ENCODE data around the gene NRL. TPM values are rescaled to one million over a fixed set of nuclear protein-coding genes. Genes with fewer than 3 reads are reported as not detected.

Gene NRL
- total RNA-seq, 1 donor from 2014 or later = 0.96 TPM

DNA sequence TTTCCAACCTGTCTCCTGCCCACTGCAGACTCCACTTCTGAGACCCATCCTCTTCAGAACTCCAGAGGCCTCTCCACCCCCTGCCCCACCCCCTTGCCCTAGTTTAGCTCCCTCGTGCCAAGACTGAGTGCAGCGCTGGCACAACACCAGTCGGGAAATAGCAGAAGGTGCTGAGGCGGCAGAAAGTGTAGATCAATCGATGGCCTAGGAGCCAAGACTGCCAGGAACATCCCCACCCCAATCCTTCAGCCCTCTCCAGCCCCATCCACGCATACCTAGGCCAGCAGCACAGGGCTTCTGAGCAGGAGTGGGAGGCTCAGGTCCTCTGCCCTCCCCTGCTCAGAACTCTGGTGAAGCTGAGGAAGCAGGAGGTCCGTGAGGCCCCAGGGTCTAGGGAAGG is 42.3 kb downstream of the NRL start:
- H3K4me1 Mint-ChIP-seq = peaks cover 20% of the 10 kb centered on the region
- H3K4me3 Mint-ChIP-seq = no peak overlapping the region
- no peak overlapping the region for H3K27ac Mint-ChIP-seq
- DNase-seq = no peak
- H3K9me3 Mint-ChIP-seq = no peaks in the 10 kb centered on the region
- no peaks in the 10 kb centered on the region for H3K36me3 Mint-ChIP-seq (ENCODE audit: low read depth)
- intact Hi-C loops (cut with micrococcal nuclease) = no loop called here
- peaks cover 5% of the 10 kb centered on the region for H3K27me3 Mint-ChIP-seq

GRCh38 chr14:24071836-24072430 is 42.8 kb downstream of the NRL start:
- no peak for DNase-seq
- Mint-ChIP-seq H3K4me1 (peaks cover 20% of the 10 kb centered on the region), H3K27me3 (peaks cover 6% of the 10 kb centered on the region), H3K4me3 (no peak overlapping the region), H3K36me3 (ENCODE audit: low read depth) (no peaks in the 10 kb centered on the region), H3K27ac (no peak overlapping the region), H3K9me3 (no peaks in the 10 kb centered on the region)
- intact Hi-C loops (cut with micrococcal nuclease) = loop anchor here (1.0 kb wide), 1 partner anchor 19 kb away; no protein-coding TSS in a partner anchor

DNA sequence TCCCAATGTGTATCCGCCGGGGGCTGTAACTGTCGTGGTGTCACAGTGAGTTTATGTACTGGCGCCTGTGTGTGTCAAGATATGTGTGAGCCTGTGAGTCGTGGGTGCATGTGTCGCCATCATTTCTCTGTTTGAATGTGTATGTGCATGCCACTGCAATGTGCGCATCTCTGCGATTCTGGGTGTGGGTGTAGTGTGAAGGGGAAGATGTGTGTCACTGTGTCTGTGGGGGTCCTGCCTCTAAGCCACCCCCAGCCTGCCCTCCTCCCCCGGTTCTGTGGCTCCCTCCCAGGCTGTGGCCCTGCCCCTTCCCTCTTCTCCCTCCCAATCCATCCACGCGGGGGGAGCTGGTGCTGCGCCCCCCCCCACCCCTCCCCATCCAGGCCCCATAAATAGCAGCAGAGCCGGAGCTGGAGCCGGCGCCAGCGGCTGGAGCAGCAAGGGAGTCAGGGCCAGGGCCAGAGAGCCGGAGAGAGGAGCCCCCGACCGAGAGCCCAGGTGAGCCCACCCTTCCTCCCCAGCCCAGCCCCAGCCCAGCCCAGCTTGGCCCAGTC is 43.5 kb downstream of the NRL start, which contains the start of gene CPNE6:
Gene CPNE6, plus strand, starts transcription at position 419 of the 554 bp plus-strand sequence. CDS start 1,375 bp downstream, outside the sequence.
- intact Hi-C loops (cut with micrococcal nuclease) = loop anchor here (1.0 kb wide), 1 partner anchor 18 kb away; no protein-coding TSS in a partner anchor
- Mint-ChIP-seq H3K4me1 (peaks cover 20% of the 10 kb centered on the region), H3K27ac (peak within 1 kb of the TSS; percentile 34), H3K36me3 (ENCODE audit: low read depth) (no peaks in the 10 kb centered on the region), H3K27me3 (peaks cover 8% of the 10 kb centered on the region), H3K9me3 (no peaks in the 10 kb centered on the region), H3K4me3 (no peak within 1 kb of the TSS)
- DNase-seq = no peak

DNA sequence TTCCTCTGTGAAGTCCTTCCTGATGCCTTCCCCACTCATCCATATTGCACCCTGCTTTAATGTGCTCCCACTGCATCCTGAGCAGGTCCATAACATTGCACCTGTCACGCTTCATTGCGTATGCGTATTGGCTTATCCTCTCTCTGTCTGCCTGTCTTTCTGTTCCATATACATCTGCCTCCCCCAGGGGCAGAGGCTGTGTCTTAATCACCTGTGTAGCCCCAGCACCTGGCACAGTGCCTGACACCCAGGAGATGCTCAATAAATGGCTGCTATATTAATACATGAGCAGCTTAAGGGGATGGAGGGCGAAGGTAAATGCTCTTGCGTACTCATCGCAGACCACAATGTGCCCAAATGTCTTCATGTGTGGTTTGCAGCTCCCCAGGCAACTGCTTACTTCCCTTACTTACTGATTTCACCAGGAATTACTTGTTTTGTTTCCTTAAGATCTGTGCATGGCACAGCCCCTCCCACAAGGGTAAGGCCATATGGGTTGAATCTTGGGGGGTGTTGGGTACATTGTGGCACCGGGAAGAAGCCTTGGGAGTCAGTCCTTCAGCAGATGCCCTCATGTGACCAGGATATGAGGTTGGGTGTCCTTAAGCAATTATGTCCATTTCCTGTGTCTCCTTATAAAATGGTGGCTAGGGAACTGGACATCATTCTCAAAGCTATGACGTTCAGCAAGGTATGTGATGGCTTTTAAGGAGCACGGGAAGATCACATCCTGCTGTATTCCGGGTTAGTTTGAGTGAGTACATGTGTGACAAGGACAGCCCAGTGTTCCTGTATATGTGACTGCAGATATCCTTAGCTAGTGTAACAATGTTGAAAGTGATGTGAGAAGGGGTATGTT is 44.2 kb downstream of the NRL start:
- H3K36me3 Mint-ChIP-seq (ENCODE audit: low read depth) = no peaks in the 10 kb centered on the region
- H3K27me3 Mint-ChIP-seq = peaks cover 8% of the 10 kb centered on the region
- no peak for DNase-seq
- H3K4me3 Mint-ChIP-seq = no peak overlapping the region
- peak overlapping the region; percentile 34 for H3K27ac Mint-ChIP-seq
- H3K9me3 Mint-ChIP-seq = no peaks in the 10 kb centered on the region
- intact Hi-C loops (cut with micrococcal nuclease) = loop anchor here (1.0 kb wide), 1 partner anchor 17 kb away; no protein-coding TSS in a partner anchor
- H3K4me1 Mint-ChIP-seq = peaks cover 16% of the 10 kb centered on the region

DNA sequence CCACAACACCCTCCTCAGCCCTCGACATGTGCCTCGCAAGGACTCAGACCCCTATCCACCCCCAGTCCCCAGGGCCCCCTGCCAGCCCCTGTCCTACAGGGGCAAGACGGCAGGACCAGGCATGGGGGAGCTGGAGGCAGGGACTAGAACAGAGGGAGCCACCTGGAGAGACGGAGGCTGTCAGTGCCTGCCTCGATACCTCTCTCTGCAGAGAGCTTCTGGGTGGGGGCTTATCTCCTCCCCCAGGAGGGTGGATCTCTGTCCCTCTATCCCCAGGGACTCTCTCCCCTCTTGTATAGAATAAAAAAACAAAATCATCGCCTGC is 45.4 kb downstream of the NRL start:
- intact Hi-C loops (cut with micrococcal nuclease) = no loop called here
- Mint-ChIP-seq H3K27ac (no peak overlapping the region), H3K9me3 (no peaks in the 10 kb centered on the region)

GRCh38 chr14:24068711-24069410 is 45.9 kb downstream of the NRL start:
- intact Hi-C loops (cut with micrococcal nuclease) = no loop called here
- H3K9me3 Mint-ChIP-seq = no peaks in the 10 kb centered on the region
- DNase-seq = no peak
- H3K27me3 Mint-ChIP-seq = peaks cover 8% of the 10 kb centered on the region
- no peak overlapping the region for H3K27ac Mint-ChIP-seq
- no peaks in the 10 kb centered on the region for H3K36me3 Mint-ChIP-seq (ENCODE audit: low read depth)
- peaks cover 11% of the 10 kb centered on the region for H3K4me1 Mint-ChIP-seq
- no peak overlapping the region for H3K4me3 Mint-ChIP-seq

More for the DNA sequence above, 45.4 kb downstream of the NRL start:
- no peaks in the 10 kb centered on the region for H3K36me3 Mint-ChIP-seq (ENCODE audit: low read depth)
- H3K27me3 Mint-ChIP-seq = peaks cover 8% of the 10 kb centered on the region
- no peak overlapping the region for H3K4me3 Mint-ChIP-seq
- H3K4me1 Mint-ChIP-seq = peaks cover 11% of the 10 kb centered on the region
- no peak for DNase-seq

GRCh38 chr14:24067133-24068082 is 47.3 kb downstream of the NRL start:
- no peak for DNase-seq
- no peak overlapping the region for H3K27ac Mint-ChIP-seq
- H3K4me3 Mint-ChIP-seq = no peak overlapping the region
- H3K4me1 Mint-ChIP-seq = peaks cover 11% of the 10 kb centered on the region
- intact Hi-C loops (cut with micrococcal nuclease) = no loop called here
- no peaks in the 10 kb centered on the region for H3K36me3 Mint-ChIP-seq (ENCODE audit: low read depth)
- H3K9me3 Mint-ChIP-seq = no peaks in the 10 kb centered on the region
- H3K27me3 Mint-ChIP-seq = peaks cover 8% of the 10 kb centered on the region

DNA sequence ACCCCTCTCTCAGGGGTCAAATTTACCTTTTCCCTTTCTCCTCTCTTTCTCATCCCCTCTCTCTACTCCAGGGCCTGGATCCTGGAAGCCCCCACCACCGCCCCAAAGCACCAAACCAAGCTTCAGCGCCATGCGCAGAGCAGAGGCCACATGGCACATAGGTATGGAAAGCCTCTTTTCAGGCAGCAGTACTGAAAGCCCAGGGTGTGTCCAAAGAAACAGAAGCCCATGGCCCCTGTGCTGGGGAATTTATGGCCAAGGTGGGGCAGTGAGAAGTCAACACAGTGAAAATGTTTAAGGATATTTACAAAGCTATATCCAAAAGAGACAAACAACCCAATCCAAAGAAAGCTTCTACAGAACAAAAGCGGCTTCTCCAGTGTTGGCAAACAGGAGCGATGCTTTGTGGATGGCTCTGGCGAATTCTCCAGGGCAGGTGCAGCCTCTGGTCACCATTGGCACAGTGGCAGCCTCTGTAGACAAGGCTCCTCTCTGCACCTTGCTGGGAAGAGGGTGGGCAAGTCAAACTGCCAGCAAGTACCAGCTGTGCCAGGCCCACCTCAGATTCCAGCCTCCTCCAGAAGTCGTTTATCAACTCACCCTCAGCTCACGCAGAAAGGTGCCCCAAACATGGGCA is 48.1 kb downstream of the NRL start:
- no peak for DNase-seq
- H3K9me3 Mint-ChIP-seq = no peaks in the 10 kb centered on the region
- intact Hi-C loops (cut with micrococcal nuclease) = no loop called here
- no peak overlapping the region for H3K27ac Mint-ChIP-seq
- H3K4me3 Mint-ChIP-seq = no peak overlapping the region
- H3K4me1 Mint-ChIP-seq = peaks cover 11% of the 10 kb centered on the region
- peaks cover 8% of the 10 kb centered on the region for H3K27me3 Mint-ChIP-seq
- H3K36me3 Mint-ChIP-seq (ENCODE audit: low read depth) = no peaks in the 10 kb centered on the region

DNA sequence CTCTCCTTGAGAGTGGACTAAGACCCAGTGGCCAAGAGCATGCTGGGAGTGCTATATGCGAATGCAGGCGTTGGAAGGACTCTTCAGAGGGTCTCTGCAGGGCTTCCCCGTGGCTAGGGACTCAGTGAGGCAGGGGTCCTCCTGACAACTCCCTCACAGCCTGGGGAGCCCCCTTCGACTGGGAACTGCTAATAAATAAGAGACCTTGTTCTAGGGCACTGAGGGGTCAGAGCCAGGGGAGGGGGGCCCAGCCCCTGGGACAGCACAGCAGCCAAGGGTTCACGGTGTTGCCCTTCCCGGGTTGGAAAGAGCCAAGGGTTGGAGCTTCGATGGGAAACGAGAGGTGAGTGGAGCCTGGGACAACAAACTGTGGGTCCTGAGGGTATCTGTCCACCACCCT is 49.3 kb downstream of the NRL start:
- H3K9me3 Mint-ChIP-seq = no peaks in the 10 kb centered on the region
- H3K27ac Mint-ChIP-seq = no peak overlapping the region
- DNase-seq = no peak
- intact Hi-C loops (cut with micrococcal nuclease) = no loop called here
- H3K36me3 Mint-ChIP-seq (ENCODE audit: low read depth) = no peaks in the 10 kb centered on the region
- H3K27me3 Mint-ChIP-seq = peaks cover 8% of the 10 kb centered on the region
- H3K4me3 Mint-ChIP-seq = no peak overlapping the region
- H3K4me1 Mint-ChIP-seq = peaks cover 3% of the 10 kb centered on the region

GRCh38 chr14:24064856-24065255 is 49.9 kb downstream of the NRL start:
- no peaks in the 10 kb centered on the region for H3K4me1 Mint-ChIP-seq
- H3K27me3 Mint-ChIP-seq = peaks cover 5% of the 10 kb centered on the region
- H3K27ac Mint-ChIP-seq = no peak overlapping the region
- H3K4me3 Mint-ChIP-seq = no peak overlapping the region
- DNase-seq = no peak
- H3K9me3 Mint-ChIP-seq = no peaks in the 10 kb centered on the region
- H3K36me3 Mint-ChIP-seq (ENCODE audit: low read depth) = no peaks in the 10 kb centered on the region
- intact Hi-C loops (cut with micrococcal nuclease) = no loop called here

GRCh38 chr14:24064091-24064795 is 50.5 kb downstream of the NRL start:
- intact Hi-C loops (cut with micrococcal nuclease) = no loop called here
- Mint-ChIP-seq H3K27ac (no peak overlapping the region), H3K27me3 (peaks cover 5% of the 10 kb centered on the region), H3K4me3 (no peak overlapping the region), H3K4me1 (no peaks in the 10 kb centered on the region), H3K9me3 (no peaks in the 10 kb centered on the region), H3K36me3 (ENCODE audit: low read depth) (no peaks in the 10 kb centered on the region)
- no peak for DNase-seq

DNA sequence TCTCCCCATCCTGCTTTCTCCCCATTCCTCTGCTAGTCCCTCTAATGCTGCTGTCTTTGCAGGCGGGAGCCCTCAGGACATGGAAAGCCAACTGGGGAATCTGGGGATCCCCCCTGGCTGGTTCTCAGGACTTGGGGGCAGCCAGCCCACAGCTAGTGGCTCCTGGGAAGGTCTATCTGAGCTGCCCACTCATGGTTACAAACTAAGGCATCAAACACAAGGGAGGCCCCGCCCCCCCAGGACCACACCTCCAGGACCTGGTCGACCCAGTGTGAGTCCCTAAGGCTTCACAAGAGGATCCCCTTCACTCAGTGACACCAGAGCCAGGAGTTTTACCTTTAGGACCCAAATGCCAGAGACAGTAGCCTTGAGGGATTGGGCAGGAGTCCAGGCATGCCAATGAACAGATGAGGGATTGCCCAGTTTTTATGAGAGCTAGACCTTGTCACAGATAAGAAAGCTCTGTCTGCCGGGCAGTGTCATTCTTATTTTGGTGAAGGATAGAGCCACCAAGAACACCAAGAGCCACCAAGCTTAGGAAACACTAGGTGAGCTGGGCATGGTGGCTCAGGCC is 51.4 kb downstream of the NRL start:
- H3K27ac Mint-ChIP-seq = peak overlapping the region; percentile 15
- no peaks in the 10 kb centered on the region for H3K9me3 Mint-ChIP-seq
- H3K36me3 Mint-ChIP-seq (ENCODE audit: low read depth) = no peaks in the 10 kb centered on the region
- no peak overlapping the region for H3K4me3 Mint-ChIP-seq
- no peak for DNase-seq
- peaks cover 4% of the 10 kb centered on the region for H3K4me1 Mint-ChIP-seq
- intact Hi-C loops (cut with micrococcal nuclease) = no loop called here
- peaks cover 5% of the 10 kb centered on the region for H3K27me3 Mint-ChIP-seq
